ENCODE data around the gene ETV3.

- TF ChIP-seq POLR2A (IDR thresholded peaks at IDR 0.05): no peak
- TF ChIP-seq CTCF (IDR thresholded peaks at IDR 0.05): no peak
These were observed 12.4 kb upstream of the ETV3 start for GRCh38 chr1:157150631-157151030.
